Transverse colon (tissue), 4 donors: ENCODE data around the gene DLAT. TPM values are rescaled to one million over a fixed set of nuclear protein-coding genes. Genes with fewer than 3 reads are reported as not detected.
A peak's percentile ranks its signal among the peaks of the same experiment; 100 is the strongest.

Source experiments
- DNase-seq: peaks from one replicate; pipeline ENCODE4 v3.0.0-alpha.2; 2019
- H3K27ac ChIP-seq, 4 donors: fragments of 200-600 bp; sonication (generic); 2 replicates each; pipeline ENCODE4 v1.5.1; 2016 to 2018; ENCODE audit warnings: inconsistent platforms in 4 of 4
- H3K27me3 ChIP-seq: fragments of 200-600 bp; sonication (generic); 2 replicates; pipeline ENCODE4 v1.5.1; 2017; ENCODE audit warnings: inconsistent platforms
- H3K36me3 ChIP-seq, 4 donors: fragments of 200-600 bp; sonication (generic); 2 replicates each; pipeline ENCODE4 v1.5.1; 2017 to 2019; ENCODE audit warnings: inconsistent platforms in 4 of 4
- H3K4me1 ChIP-seq, 4 donors: fragments of 200-600 bp; sonication (generic); 2 replicates each; pipeline ENCODE4 v1.5.1; 2017 to 2020; ENCODE audit warnings: inconsistent platforms in 4 of 4
- H3K4me3 ChIP-seq, 4 donors: fragments of 200-600 bp; sonication (generic); 1 replicate in 1 of 4; 2 replicates in 3 of 4; pipeline versions ENCODE4 v1.5.1 to v1.6.1; 2017 to 2019; ENCODE audit warnings: inconsistent platforms in 4 of 4
- H3K9me3 ChIP-seq, 2 donors: fragments of 200-600 bp; sonication (generic); 2 replicates each; pipeline ENCODE4 v1.5.1; 2017 to 2019; ENCODE audit warnings: inconsistent platforms in 2 of 2
- CTCF ChIP-seq, 5 experiments: fragments of 200-600 bp in 3 of 5; fragments of 450-650 bp in 2 of 5; sonication (generic) in 3 of 5; IDR thresholded peaks; 1 replicate in 2 of 5; 2 replicates in 3 of 5; pipeline ENCODE4 v1.5.1; 2016 to 2017; ENCODE audit warnings: antibody characterized with exemption in 5 of 5, inconsistent platforms in 3 of 5, mild to moderate bottlenecking in 2 of 5, moderate library complexity in 1 of 5
- EP300 ChIP-seq: sonication (generic); formaldehyde crosslinking; IDR thresholded peaks from one replicate; pipeline ENCODE4 v1.6.1; 2017; ENCODE audit warnings: antibody characterized with exemption, low read depth
- POLR2A ChIP-seq: fragments of 450-650 bp; IDR thresholded peaks from one replicate; pipeline ENCODE4 v1.6.1; 2016; ENCODE audit warnings: antibody characterized with exemption, mild to moderate bottlenecking, moderate library complexity
- POLR2AphosphoS5 ChIP-seq, 3 donors: sonication (generic); formaldehyde crosslinking; IDR thresholded peaks; one replicate each; pipeline ENCODE4 v1.6.1; 2016; ENCODE audit warnings: antibody characterized with exemption in 3 of 3
- whole genome bisulfite sequencing, 2 donors: methylation state at CpG; one replicate each; pipeline ENCODE4 v1.1.5; 2018; ENCODE audit warnings: low coverage in 1 of 2; 5-methylcytosine and 5-hydroxymethylcytosine counted together
- in situ Hi-C, 4 donors: fragments of 200-750 bp; cut with MboI; loops; one replicate each; pipeline versions ENCODE4 v1.15.0 to v1.15.1; 2017; ENCODE audit warnings: low sequenced_read_pairs in 3 of 4, low pct_ligation_motif_present in 1 of 4, low pct_unique_long_range_greater_than_20kb in 1 of 4
- intact Hi-C: fragments of 100-400 bp; cut with DNase I; formaldehyde crosslinking; loops from one replicate; pipeline ENCODE4 v1.15.1; 2023; ENCODE audit warnings: low total_unique reads
- total RNA-seq, 4 donors: library from RNA; depleted of rRNA; stranded (reverse); fragments of >200 nt; gene quantifications; one replicate each; pipeline ENCODE4 v1.1.0, GENCODE V29; 2016

The DLAT gene
- 10 to 100 TPM; 20.2 to 40.3 (median 23.8) TPM for total RNA-seq

GRCh38 chr11:112024773-112025678, at the start of gene DLAT:
DLAT (plus strand) TSS chr11:112025408; CDS start chr11:112025473, 65 bp downstream.
- intact Hi-C loops = no loop called here

GRCh38 chr11:111976119-111976766, 49.0 kb upstream of the DLAT start:
- H3K9me3 ChIP-seq = no peaks in the 10 kb centered on the region
- peak overlapping the region; percentile 73 to 95 (median 88) for H3K27ac ChIP-seq
- 72% methylated on average over 7 of the region's 7 CpGs; no CpG with 5 or more reads in 1 of the 2 donors for WGBS, 2 donors
- H3K4me1 ChIP-seq = peaks cover 0 to 43% (median 21%) of the 10 kb centered on the region in 4 donors
- DNase-seq = no peak
- H3K4me3 ChIP-seq = peak overlapping the region in 1 of 4 donors; percentile 65
- no peaks in the 10 kb centered on the region for H3K36me3 ChIP-seq
- no peak for TF ChIP-seq POLR2AphosphoS5 (IDR thresholded peaks at IDR 0.05)
- TF ChIP-seq POLR2A = no peak
- no peak for TF ChIP-seq CTCF (IDR thresholded peaks at IDR 0.05)
- no peak for TF ChIP-seq EP300
- intact Hi-C loops (loop anchor here (5.0 kb wide), 2 partner anchors 39 to 99 kb away; partner anchors contain the start of genes CFAP68, DIXDC1 and FDXACB1), in situ Hi-C loops (loop anchor here in 1 of 4 donors (10.0 kb wide), 1 partner anchor 101 kb away; the partner anchor contains the start of genes ALG9, CFAP68 and FDXACB1)
- no peaks in the 10 kb centered on the region for H3K27me3 ChIP-seq

More at GRCh38 chr11:112024773-112025678, at the start of gene DLAT:
- DNase-seq = peak; percentile 93
- TF ChIP-seq EP300 (no peak), POLR2AphosphoS5 (IDR thresholded peaks at IDR 0.05) (peak; percentile 50 to 83 (median 77)), CTCF (IDR thresholded peaks at IDR 0.05) (peak in 1 of 5 experiments; percentile 2), POLR2A (peak; percentile 83)
- H3K36me3 ChIP-seq = peaks cover 0 to 22% (median 8%) of the 10 kb centered on the region in 4 donors
- H3K4me3 ChIP-seq = peak within 1 kb of the TSS; percentile 69 to 96 (median 78)
- in situ Hi-C loops = no loop called here
- peak within 1 kb of the TSS; percentile 92 to 97 (median 94) for H3K27ac ChIP-seq
- no peaks in the 10 kb centered on the region for H3K9me3 ChIP-seq
- peaks cover 6 to 24% (median 10%) of the 10 kb centered on the region in 4 donors for H3K4me1 ChIP-seq
- H3K27me3 ChIP-seq = no peaks in the 10 kb centered on the region
- whole genome bisulfite sequencing, 2 donors = 0 to 1% methylated on average over 15 to 68 of the region's 71 CpGs

- 35 to 48% methylated on average over 19 to 21 of the region's 21 CpGs for WGBS, 2 donors
- H3K27me3 ChIP-seq = no peaks in the 10 kb centered on the region
- peak overlapping the region; percentile 47 to 73 (median 64) for H3K4me3 ChIP-seq
- in situ Hi-C loops = loop anchor here in 1 of 4 donors (10.0 kb wide), 1 partner anchor 102 kb away; the partner anchor contains the start of genes ALG9, CFAP68 and FDXACB1
- H3K4me1 ChIP-seq = peaks cover 0 to 49% (median 24%) of the 10 kb centered on the region in 4 donors
- intact Hi-C loops = loop anchor here (5.0 kb wide), 2 partner anchors 39 to 99 kb away; partner anchors contain the start of genes CFAP68, DIXDC1 and FDXACB1
- no peak for DNase-seq
- TF ChIP-seq CTCF (IDR thresholded peaks at IDR 0.05) = no peak
- no peak for TF ChIP-seq EP300
- TF ChIP-seq POLR2AphosphoS5 (IDR thresholded peaks at IDR 0.05) = no peak
- no peak for TF ChIP-seq POLR2A
- no peaks in the 10 kb centered on the region for H3K9me3 ChIP-seq
- no peaks in the 10 kb centered on the region for H3K36me3 ChIP-seq
- H3K27ac ChIP-seq = peak overlapping the region; percentile 73 to 95 (median 88)
These were observed 48.5 kb upstream of the DLAT start for GRCh38 chr11:111976767-111977145.
